ENCODE measurements around the gene CEP72.
"Not testable (repeated sequence)": the region's sequence is repeated elsewhere in the genome, so short reads cannot be mapped to it uniquely, and the experiment has no call there.

The CEP72 gene

DNA sequence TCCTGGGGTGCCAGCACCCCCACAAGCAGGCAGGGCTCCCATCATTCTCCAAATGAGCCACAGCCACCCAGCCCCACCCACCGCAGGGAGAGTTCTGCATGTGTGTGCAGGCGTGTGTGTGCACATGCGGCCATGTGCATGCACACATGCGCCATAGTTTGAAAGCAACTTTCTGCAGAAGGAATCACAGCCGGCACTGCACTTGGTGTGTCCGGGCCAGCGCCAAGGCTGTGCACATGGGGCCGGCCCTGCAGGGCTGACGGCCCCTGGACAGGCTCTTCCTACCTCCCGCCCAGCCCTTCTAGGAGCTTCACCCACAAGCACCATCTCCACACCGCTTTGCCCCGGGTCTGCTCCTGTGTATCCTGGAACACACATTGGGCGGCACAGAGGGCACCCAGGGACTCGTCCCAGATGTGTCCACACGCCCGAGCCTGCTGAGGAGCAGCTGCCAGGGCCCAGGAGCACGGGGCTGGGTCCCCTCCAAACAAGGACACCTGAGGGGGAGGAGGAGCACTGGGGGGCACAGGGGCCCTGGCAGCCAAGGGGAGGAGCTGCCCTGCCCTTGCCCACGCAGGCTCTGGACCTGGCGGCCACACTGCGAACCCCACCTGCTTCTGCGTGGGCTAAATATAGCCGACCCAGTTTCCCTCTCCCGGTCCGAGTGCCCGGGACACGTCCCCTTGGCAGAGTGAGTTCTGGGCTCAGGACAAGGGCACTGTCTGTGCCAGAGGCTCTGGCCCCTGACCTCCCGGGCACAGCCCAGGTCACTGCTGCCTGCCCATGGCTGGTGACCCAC is 61.9 kb downstream of the CEP72 start:
- DNase-seq, result no peak

DNA sequence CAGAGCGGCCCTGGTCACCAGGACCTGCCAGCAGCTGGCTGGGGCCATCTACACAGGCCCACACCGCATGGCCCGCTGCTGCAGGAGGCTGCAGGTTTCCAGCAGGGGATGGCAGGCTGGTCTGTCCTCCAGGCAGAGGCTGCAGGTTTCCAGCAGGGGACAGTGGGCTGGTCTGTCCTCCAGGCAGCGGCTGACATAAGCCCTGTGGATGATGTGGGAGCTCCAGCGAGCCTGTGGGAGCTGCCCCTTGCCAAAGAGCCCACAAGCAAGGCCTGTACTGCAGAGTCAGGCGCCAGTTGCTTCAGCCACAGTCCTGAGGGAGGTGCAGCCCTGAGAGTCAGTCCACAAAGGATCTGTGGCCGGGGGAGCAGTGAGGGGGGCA is 62.5 kb downstream of the CEP72 start:
- DNase-seq, result no peak

DNA sequence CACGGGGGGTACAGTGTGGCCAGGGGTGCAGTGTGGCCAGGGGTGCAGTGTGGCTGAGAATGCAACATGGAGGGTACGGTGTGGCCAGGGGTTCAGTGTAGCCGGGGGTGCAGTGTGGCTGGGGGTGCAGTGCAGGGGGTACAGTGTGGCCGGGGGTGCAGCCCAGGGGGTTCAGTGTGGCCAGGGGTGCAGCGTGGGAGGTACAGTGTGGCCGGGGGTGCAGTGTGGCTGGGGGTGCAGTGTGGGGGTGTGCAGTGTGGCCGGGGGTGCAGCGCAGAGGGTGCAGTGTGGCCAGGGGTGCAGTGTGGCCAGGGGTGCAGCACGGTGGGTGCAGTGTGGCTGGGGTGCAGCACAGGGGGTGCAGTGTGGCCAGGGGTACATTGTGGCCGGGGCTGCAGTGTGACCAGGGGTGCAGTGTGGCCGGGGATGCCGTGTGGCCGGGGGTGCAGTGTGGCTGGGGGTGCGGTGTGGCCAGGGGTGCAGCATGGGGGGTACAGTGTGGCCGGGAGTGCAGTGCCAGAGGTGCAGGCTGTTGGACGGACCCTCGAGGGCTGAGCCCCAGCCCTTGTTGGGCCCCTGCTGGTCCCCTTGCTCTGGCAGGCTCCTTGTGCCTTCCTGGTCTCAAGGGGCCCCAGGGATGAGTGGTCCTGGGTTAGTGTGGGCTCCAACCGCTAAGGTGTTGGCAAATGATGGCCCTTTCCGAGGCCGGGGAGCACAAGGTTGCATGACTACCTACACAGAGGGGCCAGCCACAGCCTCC is 63.2 kb downstream of the CEP72 start:
- DNase-seq, result no peak

DNA sequence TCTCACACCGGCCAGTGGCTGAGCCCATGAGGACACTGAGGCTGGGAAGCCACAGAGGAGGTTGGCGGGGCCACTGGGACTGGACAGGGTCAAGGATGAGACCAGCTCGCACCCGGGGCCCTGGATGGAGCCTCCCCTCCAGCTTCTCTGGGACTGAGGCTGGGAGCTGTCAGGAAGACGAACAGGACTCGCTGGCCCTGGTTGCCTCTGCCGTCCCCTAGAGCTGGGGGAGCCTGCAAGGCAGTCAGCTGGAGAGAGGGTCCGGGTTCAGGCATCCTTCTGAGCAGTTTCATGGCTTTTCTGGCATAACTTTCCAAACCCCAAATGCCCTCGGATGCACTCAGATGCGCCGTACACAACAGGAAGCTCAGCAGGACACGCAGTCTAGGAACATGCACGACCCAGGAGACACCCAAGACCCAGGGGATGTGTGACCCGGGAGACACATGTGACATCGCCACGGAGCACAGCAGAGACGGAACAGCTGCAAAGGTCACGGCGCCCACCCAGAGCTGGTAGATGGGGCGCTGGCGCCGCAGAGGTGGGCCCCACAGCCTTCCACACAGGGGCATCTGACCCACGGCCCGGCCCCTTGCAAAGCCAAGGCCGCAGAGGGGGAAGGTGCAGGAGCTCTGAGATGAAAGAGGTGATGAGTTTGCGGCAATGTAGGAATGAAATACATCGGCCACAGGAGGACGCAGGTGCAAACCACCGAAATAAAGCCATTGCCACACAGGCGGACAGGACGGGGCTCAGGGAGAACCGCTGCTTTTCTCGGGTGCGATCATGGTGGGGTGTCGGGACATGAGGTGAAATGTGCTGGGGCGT is 63.9 kb downstream of the CEP72 start:
- DNase-seq, result no peak

- DNase-seq, result no peak
Measured at GRCh38 chr5:676699-677076, 64.5 kb downstream of the CEP72 start.

- DNase-seq, result no peak
Measured at GRCh38 chr5:677131-678101, 65.3 kb downstream of the CEP72 start.

DNA sequence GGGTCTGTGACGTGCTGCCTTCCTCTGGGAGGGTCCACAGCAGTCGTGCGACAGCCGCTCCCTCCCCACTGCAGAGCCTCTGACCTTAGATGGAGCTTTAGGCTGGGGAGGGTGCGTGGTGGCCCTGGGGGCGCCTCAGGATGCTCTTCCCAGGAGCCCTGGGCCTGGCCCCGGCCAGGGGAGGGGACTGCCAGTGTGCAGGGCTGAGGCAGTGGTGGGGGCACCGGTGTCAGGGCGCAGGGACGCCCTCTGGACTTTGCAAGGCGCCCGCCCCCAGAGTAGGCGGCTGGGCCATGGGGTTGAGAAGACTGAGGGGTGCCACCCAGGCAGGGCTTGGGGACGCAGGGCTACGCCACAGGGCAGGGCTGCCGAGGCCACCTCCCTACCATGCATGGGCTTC is 66.4 kb downstream of the CEP72 start:
- DNase-seq, result not testable (repeated sequence)

DNA sequence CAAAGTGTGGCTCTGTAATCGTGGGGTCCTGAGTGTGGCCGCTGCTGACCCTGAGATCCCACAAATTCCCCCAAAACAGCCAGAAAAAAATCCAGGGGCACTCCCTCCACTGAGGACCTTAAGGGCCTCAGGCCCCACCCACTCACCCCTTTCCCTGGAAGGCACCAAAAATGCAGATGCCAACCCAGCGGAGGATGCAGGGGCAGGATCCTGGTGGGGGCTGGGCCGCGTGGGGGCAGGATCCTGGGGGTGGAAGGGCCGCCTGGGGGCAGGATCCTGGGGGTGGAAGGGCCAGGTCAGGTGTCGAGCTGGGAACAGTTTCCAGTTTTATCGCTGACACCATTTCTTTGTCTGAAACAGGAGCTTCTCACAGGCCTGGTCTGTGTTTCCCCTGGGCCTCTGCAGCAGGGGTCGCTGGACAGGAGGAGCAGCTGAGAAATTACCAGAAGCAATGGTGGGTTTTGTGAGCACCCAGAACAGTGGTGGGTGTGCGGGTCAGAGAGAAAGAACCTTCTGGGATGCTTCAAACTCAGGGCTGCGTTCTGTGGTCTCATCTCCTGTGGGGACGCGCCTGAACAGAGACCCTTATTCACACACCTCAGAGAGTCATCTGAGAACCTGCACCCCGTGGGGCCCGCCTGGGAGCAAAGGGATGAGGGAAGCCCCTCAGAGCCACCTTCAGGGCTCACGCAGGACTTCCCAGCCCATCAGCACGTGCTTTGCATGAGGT is 67.2 kb downstream of the CEP72 start:
- not testable (repeated sequence) for DNase-seq

DNA sequence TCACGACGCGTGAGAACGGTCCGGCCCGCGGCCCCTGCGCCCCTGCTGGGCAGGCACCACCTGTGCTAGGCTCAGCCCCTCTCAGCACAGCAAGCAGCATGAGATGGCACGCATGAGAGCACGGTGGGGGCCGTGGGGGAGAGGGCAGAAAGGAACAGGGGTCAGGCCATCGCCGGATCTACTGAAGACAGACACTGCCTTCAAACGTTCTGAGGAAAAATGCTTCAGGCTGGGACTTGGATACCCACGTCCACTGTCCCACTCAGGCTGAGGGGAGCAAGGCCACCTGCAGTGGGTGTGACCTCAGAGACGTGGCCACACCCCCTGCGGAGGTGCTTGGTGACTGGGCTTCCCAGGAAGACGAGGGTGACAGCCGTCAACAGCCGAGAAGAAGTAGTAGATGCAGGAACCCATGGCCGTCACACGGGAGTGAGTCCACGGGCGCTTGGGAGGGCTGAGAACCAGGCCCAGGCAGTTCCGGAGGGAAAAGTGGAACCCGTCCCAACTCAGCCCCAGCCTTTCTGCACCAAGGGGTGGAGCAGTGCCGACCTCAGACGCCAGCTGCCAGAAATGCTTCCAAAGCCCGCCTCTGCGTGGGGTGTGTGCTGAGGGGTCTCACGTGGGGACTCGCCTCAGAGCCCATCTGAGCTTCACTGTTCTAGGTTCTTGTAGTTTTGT is 68.1 kb downstream of the CEP72 start:
- DNase-seq, result not testable (repeated sequence)

- not testable (repeated sequence) for DNase-seq
Measured at GRCh38 chr5:680836-681235, 68.7 kb downstream of the CEP72 start.

GRCh38 chr5:681317-682191 is 69.4 kb downstream of the CEP72 start:
- not testable (repeated sequence) for DNase-seq

- DNase-seq, result not testable (repeated sequence)
Measured at GRCh38 chr5:682216-682615, 70.1 kb downstream of the CEP72 start.

DNA sequence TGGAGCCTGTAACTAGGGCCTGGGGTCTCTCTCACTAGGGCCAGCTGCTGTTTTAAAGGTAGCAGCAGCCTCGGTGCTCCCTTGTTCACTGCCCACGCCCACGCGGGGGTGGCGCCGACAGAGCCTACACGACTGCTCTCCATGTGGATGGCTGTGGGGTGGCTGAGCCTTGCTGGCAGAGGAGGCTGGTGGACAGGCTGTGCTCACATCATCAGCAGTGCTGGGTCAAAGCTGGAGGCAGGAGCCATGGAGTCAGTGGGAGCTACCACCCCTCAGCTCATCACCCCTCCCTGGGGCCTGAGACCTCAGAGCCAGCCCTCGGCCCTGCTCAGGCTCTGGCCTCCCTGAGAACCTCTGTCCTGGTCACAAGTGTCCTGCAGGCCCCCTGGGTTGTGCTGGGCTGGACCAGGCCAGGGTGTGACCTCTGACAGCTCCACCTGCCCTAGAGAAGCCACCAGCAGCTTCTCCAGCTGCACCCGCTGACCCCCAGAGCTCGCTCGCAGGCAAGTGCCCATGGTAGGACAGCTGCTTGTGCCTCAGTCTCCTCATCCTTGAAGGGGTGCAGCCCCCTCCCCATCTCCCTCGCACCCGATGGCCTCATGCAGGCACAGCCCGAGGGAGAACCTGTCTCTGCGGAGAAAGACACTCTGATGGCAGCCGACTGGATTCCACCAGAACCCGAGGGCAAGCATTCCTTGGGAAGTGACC is 70.7 kb downstream of the CEP72 start:
- DNase-seq, result not testable (repeated sequence)

- DNase-seq, result no peak
Measured at GRCh38 chr5:683551-684481, 71.7 kb downstream of the CEP72 start.

DNA sequence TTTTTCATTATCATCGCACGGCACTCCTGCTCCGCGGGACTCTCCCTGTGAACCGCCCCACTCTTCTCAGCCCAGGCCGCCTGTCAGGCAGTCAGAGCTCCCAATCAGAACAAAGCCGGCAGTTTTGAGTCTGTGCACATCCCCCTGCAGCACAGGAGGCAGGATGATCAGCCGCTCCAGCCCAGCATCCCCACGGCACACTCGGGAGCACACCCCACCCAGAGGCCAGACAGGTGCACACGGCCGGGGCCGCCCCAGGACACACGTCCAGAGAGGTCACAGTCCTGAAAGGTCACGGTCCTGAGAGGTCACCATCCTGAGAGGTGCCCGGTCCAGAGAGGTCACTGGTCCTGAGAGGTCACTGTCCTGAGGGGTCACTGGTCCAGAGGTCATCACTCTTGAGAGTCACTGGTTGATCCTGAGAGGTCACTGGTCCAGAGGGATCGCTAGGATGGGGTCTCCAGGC is 72.6 kb downstream of the CEP72 start:
- no peak for DNase-seq

DNA sequence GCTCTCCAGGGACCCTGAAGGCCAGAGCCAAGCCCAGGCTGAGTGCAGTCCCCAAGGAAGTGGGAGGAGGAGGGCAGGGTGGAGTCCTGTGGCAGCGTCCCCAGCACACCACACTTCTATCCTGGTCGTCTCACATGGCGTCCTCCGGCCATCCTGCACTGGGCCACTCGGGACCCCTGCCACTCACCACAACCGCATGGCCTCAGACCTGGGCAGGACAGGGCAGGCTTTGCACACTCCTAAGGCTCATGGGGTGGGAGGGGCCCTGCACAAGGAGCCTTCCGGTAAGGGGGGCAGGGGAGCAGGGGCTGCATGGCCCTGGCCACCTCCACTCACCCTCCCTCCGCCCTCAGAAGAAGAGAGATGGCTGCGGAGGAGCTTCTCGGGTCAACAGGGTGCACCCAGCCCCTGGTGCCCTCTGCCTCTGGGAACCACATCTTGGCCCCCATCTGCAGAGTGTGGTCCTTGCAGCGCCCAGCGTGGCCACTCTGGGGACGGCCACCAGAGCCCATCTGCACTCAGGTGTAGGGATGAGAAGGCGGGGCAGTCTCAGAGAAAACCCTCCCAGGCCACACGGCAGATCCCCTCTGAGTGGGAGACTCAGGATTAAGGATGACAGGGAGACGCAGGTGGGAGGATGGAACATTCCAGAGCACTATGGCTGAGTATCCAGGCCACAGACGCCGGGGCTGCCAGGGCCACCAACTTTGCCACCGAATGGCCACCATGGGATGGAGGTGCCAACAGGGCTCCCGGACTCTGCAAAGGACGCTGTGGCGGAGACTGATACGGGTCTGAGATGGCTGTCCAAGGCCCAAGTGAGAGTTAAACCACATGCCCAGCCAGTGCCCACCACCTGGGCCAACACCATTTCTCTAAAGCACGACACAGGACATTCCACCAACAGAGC is 73.4 kb downstream of the CEP72 start:
- DNase-seq, result no peak

GRCh38 chr5:686172-686523 is 74.0 kb downstream of the CEP72 start:
- not testable (repeated sequence) for DNase-seq

All from inflammatory macrophage treated with lipopolysaccharide for 4 hours (primary cell).